Testis (tissue), 2 donors: ENCODE data around the gene BTBD19.

Experiments
- CTCF ChIP-seq, 3 experiments: fragments of 450-650 bp in 2 of 3; fragments of 200-600 bp in 1 of 3; sonication (generic) in 1 of 3; IDR thresholded peaks; one replicate each; pipeline ENCODE4 v1.5.1; 2016 to 2019; ENCODE audit warnings: antibody characterized with exemption in 3 of 3, mild to moderate bottlenecking in 2 of 3, moderate library complexity in 1 of 3
- POLR2A ChIP-seq: fragments of 450-650 bp; IDR thresholded peaks from one replicate; pipeline ENCODE4 v1.6.1; 2017; ENCODE audit warnings: antibody characterized with exemption, mild to moderate bottlenecking, moderate library complexity

- TF ChIP-seq CTCF (IDR thresholded peaks at IDR 0.05) (no peak), POLR2A (no peak)
Measured at GRCh38 chr1:44817771-44818495, 9.6 kb downstream of the BTBD19 start.
